ENCODE data around the gene CAMSAP1. TPM values are rescaled to one million over a fixed set of nuclear protein-coding genes. Genes with fewer than 3 reads are reported as not detected.

CAMSAP1 gene
- total and polyA plus RNA-seq, 2 donors (not counting 1 experiment from before 2014, with no cell fraction given): 5.0 to 18.8 TPM

DNA sequence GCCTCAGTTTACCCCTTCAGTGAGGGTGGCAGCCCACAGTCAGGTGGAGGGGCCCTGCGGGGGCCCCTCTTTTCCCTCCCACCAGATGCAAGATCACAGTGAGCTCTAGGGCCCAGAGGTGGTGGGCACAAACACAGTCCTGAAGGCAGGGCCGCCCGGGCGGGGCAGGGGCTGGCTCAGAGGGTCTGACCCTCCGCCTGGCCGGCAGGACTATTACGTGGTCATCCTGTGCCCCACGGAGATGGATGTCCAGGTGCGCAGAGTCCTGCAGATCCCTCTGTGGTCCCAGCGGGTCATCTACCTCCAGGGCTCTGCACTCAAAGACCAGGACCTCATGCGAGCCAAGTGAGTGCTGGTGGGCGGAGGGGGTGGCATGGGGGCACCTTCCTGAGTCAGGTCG lies 141.9 kb downstream of the CAMSAP1 start:
- H3K27me3 ChIP-seq (ENCODE audit: control insufficient read depth, insufficient read depth, low read length): no peaks in the 10 kb centered on the region
- H2AFZ ChIP-seq (ENCODE audit: low read length): no peak overlapping the region
- H3K27ac ChIP-seq (ENCODE audit: insufficient read depth, low read length): no peak overlapping the region
- DNase-seq (ENCODE audit: low read depth in 2 of 2): no peak
- no peak for TF ChIP-seq CTCF (conservative IDR thresholded peaks at IDR 0.05 in 1 of 2, IDR thresholded peaks at IDR 0.05 in 1 of 2; ENCODE audit: low read depth in 1 of 2, low read length in 2 of 2)
- TF ChIP-seq EZH2 (IDR thresholded peaks at IDR 0.05; ENCODE audit: low read length, missing control alignments): no peak
- no peaks in the 10 kb centered on the region for H4K20me1 ChIP-seq (ENCODE audit: control insufficient read depth, extremely low read depth, insufficient read depth, low read length)
- no peak overlapping the region for H3K4me3 ChIP-seq (replicated peaks in 1 of 4; ENCODE audit: control extremely low read depth in 1 of 4, insufficient read depth in 1 of 4, low read depth in 3 of 4, low read length in 4 of 4)
- no peak overlapping the region for H3K9ac ChIP-seq (ENCODE audit: insufficient read depth, low read length)
- no peaks in the 10 kb centered on the region for H3K9me3 ChIP-seq (ENCODE audit: control insufficient read depth, insufficient read depth, low read depth, low read length)
- H3K36me3 ChIP-seq (ENCODE audit: control insufficient read depth, insufficient read depth, low read length): no peaks in the 10 kb centered on the region
- H3K79me2 ChIP-seq (ENCODE audit: control insufficient read depth, insufficient read depth, low read length): no peaks in the 10 kb centered on the region
- no peaks in the 10 kb centered on the region for H3K4me1 ChIP-seq (ENCODE audit: control insufficient read depth, extremely low read depth, insufficient read depth, low read length)
- no peak overlapping the region for H3K4me2 ChIP-seq (ENCODE audit: extremely low read depth, insufficient read depth, low read length)

DNA sequence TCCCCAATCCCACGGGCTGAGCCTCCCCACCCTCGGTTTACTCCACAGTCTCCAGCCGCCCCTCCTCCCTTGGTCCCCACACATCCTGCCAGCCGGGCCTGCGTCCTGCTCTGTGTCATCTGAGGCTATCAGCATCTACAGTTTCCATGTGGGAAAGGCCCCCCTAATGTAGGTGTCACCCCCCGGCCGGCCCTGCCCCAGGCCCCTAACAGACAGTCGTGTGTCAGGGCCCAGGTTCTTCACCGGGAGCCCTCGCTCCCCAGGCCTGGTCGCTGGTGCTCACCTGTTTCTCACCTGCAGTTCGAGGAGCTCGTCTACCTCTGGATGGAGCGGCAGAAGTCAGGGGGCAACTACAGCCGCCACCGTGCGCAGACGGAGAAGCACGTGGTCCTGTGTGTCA lies 142.6 kb downstream of the CAMSAP1 start:
- no peak overlapping the region for H3K27ac ChIP-seq (ENCODE audit: insufficient read depth, low read length)
- H3K79me2 ChIP-seq (ENCODE audit: control insufficient read depth, insufficient read depth, low read length): no peaks in the 10 kb centered on the region
- H3K4me2 ChIP-seq (ENCODE audit: extremely low read depth, insufficient read depth, low read length): no peak overlapping the region
- no peak overlapping the region for H3K4me3 ChIP-seq (replicated peaks in 1 of 4; ENCODE audit: control extremely low read depth in 1 of 4, insufficient read depth in 1 of 4, low read depth in 3 of 4, low read length in 4 of 4)
- DNase-seq (ENCODE audit: low read depth in 2 of 2): no peak
- no peaks in the 10 kb centered on the region for H3K4me1 ChIP-seq (ENCODE audit: control insufficient read depth, extremely low read depth, insufficient read depth, low read length)
- no peak overlapping the region for H3K9ac ChIP-seq (ENCODE audit: insufficient read depth, low read length)
- no peaks in the 10 kb centered on the region for H3K9me3 ChIP-seq (ENCODE audit: control insufficient read depth, insufficient read depth, low read depth, low read length)
- no peaks in the 10 kb centered on the region for H3K36me3 ChIP-seq (ENCODE audit: control insufficient read depth, insufficient read depth, low read length)
- no peak overlapping the region for H2AFZ ChIP-seq (ENCODE audit: low read length)
- no peaks in the 10 kb centered on the region for H4K20me1 ChIP-seq (ENCODE audit: control insufficient read depth, extremely low read depth, insufficient read depth, low read length)
- H3K27me3 ChIP-seq (ENCODE audit: control insufficient read depth, insufficient read depth, low read length): no peaks in the 10 kb centered on the region
- TF ChIP-seq EZH2 (IDR thresholded peaks at IDR 0.05; ENCODE audit: low read length, missing control alignments) (no peak), CTCF (conservative IDR thresholded peaks at IDR 0.05 in 1 of 2, IDR thresholded peaks at IDR 0.05 in 1 of 2; ENCODE audit: low read depth in 1 of 2, low read length in 2 of 2) (no peak)

DNA sequence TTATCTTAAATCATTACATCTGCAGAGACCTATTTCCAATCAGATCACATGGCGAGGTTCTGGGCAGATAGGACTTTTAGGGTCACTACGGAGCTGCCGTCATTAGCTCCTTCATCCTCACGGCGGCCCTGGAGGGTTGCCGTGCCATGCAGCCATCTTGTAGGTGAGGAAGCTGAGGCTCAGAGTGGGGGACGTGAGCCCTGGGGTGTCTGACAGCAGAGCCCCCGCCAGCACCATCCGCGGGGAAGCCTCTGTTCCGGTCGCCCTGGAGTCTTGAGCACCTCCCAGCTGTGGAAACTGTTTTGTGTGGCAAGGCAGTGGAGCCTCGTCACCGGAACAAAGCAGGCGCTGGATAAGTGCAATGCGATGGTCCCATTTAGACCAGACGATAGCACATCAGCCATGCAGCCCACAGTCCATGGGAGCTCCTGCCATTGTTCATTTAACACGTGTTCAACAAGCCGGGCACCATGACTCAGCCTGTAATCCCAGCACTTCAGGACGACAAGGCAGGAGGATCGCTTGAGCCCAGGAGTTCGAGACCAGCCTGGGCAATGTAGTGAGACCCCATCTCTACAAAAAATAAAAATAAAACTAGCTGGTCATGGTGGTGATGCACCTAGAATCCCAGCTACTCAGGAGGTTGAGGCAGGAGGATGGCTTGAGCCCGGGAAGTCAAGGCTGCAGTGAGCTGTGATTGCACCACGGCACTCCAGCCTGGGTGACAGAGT lies 143.5 kb downstream of the CAMSAP1 start:
- no peak overlapping the region for H2AFZ ChIP-seq (ENCODE audit: low read length)
- no peaks in the 10 kb centered on the region for H3K36me3 ChIP-seq (ENCODE audit: control insufficient read depth, insufficient read depth, low read length)
- TF ChIP-seq CTCF (conservative IDR thresholded peaks at IDR 0.05 in 1 of 2, IDR thresholded peaks at IDR 0.05 in 1 of 2; ENCODE audit: low read depth in 1 of 2, low read length in 2 of 2) (no peak), EZH2 (IDR thresholded peaks at IDR 0.05; ENCODE audit: low read length, missing control alignments) (no peak)
- H3K9ac ChIP-seq (ENCODE audit: insufficient read depth, low read length): no peak overlapping the region
- H3K4me2 ChIP-seq (ENCODE audit: extremely low read depth, insufficient read depth, low read length): no peak overlapping the region
- H3K79me2 ChIP-seq (ENCODE audit: control insufficient read depth, insufficient read depth, low read length): no peaks in the 10 kb centered on the region
- DNase-seq (ENCODE audit: low read depth in 2 of 2): no peak
- H3K27me3 ChIP-seq (ENCODE audit: control insufficient read depth, insufficient read depth, low read length): no peaks in the 10 kb centered on the region
- no peak overlapping the region for H3K4me3 ChIP-seq (replicated peaks in 1 of 4; ENCODE audit: control extremely low read depth in 1 of 4, insufficient read depth in 1 of 4, low read depth in 3 of 4, low read length in 4 of 4)
- no peaks in the 10 kb centered on the region for H4K20me1 ChIP-seq (ENCODE audit: control insufficient read depth, extremely low read depth, insufficient read depth, low read length)
- no peaks in the 10 kb centered on the region for H3K9me3 ChIP-seq (ENCODE audit: control insufficient read depth, insufficient read depth, low read depth, low read length)
- no peak overlapping the region for H3K27ac ChIP-seq (ENCODE audit: insufficient read depth, low read length)
- no peaks in the 10 kb centered on the region for H3K4me1 ChIP-seq (ENCODE audit: control insufficient read depth, extremely low read depth, insufficient read depth, low read length)
